ENCODE measurements around the gene ARL17B.
"Not testable (repeated sequence)": the region's sequence is repeated elsewhere in the genome, so short reads cannot be mapped to it uniquely, and the experiment has no call there.

The ARL17B gene

DNA sequence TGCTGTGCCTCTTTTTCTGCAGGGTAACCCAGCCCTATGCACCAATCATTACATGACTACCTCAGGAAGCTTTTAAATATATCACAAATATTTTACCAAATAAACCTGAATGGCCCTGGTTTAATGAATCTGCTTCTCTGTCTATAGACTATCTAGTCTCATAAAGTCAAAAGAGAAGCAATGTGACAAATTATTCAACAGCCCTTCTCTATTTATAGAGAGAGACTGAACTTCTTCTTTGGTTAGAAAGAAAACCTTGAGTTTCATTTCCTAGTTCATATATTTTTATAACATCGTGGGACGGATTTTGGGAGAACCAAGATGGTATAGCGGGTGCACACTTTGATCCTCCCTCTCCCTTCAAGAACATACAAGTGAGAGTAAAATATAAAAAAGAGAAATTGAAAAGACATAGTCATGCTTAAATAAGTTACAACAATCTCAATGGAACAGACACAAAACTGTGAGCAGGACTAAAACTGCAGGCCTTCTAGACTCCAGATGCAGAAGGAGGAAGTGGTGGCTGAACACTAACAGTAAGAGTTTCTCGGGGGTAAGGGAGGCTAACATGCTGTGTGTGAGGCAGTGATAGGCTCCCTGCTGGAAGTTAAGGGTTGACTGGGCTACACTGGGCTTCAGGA is 70.5 kb downstream of the ARL17B start:
- not testable (repeated sequence) for DNase-seq (ENCODE audit: low read depth)

DNA sequence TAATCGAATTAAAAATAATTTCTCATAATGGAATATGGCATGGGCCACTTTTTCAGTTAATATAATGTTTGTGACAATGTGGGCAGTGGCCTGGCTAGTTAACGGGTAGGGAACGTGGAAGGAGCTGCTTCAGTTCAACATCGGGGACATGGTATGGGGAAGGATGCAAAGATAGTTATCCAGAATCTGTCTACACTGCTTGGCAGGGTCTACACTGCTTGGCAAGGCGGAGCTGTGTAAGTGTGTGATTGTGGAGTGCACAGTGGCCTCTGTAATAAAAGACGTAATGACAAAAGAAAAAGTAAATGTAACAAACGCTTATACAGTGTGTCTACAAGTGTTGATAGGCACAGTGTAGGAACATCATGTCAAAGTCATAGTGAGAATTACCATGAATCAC is 74.0 kb downstream of the ARL17B start:
- DNase-seq (ENCODE audit: low read depth) = not testable (repeated sequence)

DNA sequence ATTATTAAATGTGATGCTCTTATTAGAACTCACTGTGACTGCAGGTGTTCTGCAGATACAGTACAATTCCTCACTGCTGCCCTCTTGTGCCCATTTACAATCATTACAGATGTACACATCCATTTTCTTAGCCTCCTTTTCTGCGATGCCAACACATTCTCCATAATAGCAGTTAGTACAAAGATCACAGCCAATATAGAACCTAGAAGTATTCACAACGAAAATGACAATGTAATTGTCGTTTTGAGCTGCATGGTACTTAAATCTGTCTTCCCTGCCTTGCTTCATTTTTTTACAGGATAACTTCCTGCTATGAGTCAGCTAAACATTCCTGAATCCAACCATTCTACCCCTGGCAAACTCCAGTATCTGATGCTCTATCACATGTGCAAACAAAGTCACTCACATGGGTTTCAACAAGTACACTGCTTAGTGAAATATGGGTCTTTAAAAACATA is 74.8 kb downstream of the ARL17B start:
- DNase-seq (ENCODE audit: low read depth) = peak; percentile 38

DNA sequence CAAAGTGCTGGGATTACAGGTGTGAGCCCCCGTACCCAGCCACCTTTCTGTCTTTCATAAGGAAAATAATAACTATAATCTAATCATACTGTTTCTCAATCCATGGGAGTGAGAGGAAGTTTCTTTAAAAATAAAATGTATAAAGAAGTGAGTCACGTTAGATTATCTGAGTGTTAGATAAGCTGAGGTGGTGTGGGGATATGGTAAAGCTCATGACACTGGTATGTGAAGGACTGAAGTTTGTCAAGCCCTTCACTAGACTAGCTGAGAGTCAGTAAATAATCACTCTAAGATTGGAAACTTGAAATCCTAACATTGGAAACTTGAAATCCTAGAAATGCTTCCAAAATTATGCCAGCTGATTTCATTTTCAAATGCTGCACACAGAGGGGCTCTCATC is 76.1 kb downstream of the ARL17B start:
- not testable (repeated sequence) for DNase-seq (ENCODE audit: low read depth)

DNA sequence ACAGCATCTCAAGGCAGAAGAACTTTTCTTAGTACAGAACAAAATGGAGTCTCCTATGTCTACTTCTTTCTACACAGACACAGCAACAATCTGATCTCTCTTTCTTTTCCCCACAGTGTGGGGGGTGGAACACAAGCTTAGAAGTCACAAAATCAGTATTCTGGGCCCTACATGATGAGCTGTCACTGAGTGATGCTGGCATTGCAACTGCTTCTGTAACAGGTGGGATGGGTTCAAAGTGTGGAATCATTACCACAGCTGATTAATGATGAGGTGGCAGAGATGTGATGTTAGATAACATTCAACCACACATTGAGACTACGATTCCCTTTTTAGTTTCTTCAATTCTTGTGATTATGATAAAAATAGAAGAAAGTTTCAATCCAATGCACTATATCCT is 77.1 kb downstream of the ARL17B start:
- not testable (repeated sequence) for DNase-seq (ENCODE audit: low read depth)

DNA sequence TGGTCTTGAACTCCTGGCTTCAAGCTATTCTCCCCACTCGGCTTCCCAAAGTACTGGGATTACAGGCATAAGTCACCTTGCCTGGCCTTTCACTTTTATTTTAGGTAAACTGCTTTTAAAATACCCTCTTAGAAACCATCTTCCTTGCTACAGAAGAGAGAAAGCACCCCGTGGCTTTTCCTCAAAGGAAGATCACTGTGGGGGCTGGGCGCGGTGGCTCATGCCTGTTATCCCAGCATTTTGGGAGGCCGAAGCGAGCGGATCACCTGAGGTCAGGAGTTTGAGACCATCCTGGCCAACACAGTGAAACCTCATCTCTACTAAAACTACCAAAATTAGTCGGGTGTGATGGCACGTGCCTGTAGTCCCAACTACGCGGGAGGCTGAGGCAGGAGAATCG is 78.9 kb downstream of the ARL17B start:
- not testable (repeated sequence) for DNase-seq (ENCODE audit: low read depth)

DNA sequence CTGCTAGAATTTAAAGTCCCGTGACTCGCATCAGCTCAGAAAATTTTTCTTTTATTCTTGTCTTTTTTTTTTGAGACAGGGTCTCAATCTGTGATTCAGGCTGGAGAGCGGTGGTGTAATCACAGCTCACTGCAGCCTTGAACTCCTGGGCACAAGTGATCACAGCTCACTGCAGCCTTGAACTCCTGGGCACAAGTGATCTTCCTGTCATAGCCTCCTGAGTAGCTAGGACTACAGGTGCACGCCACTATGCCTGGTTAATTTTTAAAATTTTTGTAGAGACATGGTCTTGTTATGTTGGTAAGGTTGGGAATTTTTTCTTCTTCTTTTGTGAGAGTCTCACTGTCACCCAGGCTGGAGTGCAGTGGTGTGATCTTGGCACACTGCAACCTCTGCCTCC is 80.2 kb downstream of the ARL17B start:
- DNase-seq (ENCODE audit: low read depth) = not testable (repeated sequence)

DNA sequence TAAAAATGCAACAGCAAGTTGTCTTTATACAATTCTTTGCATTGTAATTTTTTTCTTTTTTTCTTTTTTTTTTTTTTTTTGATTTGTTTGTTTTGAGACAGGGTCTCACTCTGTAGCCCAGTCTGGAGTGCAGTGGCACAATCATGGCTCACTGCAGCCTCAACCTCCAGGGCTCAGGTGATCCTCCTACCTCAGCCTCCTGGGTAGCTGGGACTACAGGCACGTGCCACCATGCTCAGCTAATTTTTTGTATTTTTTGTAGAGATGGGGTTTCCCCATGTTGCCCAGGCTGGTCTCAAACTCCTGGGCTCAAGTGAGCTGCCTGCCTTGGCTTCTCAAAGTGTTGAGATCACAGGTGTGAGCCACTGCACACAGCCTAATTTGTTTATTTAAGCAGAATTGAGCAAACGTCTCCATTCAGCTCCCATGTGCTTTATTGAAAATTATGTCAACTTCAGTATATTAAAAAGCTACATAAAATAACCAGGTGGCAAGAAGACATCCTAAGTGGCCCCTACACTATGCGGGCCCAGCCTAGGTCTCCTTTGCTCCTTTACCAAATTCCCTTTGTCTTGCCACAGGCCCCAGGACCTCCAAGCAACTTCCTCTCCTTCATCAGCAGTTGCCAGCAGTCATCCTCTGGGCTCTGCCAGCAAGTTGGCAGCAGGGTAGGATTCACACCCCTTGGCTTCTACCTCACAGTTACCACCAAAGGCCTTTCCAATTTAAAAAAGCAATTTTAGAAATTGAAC is 84.7 kb downstream of the ARL17B start:
- DNase-seq (ENCODE audit: low read depth) = not testable (repeated sequence)

DNA sequence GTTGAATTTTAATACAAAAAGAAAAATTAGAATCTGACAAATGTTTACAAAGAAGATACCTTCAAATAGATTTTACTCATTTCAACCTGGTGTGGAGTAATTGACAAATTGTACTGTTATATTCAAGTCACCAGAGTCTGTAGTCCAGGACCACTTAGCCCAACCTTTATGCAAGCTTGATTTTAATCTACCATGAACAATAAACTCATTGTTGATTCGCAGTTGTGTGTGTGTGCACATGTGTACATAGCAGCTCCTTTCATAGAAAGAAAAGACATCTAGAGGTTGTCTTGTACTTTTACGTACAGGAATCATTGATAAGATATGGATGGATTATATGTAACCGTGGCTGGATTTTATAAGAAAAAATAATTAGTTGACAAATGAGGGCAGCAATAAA is 87.3 kb downstream of the ARL17B start:
- no peak for DNase-seq (ENCODE audit: low read depth)

DNA sequence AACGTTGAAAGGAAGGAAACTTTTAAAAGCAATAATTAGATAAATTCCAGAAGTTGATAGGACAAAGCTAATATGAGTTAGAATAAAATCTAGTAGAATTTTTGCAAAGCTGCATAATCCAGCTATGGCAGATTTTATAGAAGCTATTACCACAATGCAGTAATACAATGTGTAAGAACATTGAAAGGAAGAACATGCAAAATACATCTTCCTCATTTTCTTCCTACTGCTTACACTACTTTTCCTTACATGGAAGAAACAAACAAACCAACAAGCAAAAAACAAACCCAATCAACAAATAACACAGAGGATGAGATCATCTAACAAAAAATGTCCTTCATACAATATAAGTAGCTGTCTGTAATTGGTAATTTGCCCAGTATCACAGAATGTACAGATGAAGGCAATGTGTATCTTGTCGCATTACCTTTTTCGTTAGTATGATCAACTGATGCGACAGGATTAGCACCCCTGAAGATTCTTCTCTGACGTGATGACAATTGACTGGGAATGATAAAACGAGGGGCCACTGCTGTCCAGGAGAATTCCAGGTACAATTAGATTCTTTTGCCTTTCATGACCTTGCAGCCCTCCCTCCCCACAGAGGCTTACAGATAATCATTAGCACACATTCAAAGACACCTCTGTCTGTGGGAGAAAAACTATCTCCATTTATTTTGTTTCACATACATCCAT is 87.9 kb downstream of the ARL17B start:
- DNase-seq (ENCODE audit: low read depth) = no peak

DNA sequence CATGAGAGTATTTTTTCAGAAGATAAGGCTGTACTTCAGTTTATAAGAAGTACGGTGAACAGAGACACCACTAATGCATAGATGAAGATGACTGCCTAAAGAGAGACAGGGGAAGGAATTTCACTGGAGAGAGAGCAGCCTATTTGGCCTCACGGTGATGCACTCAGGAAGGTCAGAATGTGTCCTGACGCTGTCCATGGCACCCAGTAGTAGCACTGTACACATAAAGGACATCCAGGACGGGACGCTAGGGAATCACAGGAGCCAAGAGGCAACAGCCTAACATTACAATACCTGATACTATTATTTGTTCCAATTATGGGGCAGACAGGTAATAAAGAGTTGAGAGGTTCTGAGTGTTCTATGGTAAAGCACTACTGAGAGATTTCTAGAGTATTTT is 91.5 kb downstream of the ARL17B start:
- no peak for DNase-seq (ENCODE audit: low read depth)

DNA sequence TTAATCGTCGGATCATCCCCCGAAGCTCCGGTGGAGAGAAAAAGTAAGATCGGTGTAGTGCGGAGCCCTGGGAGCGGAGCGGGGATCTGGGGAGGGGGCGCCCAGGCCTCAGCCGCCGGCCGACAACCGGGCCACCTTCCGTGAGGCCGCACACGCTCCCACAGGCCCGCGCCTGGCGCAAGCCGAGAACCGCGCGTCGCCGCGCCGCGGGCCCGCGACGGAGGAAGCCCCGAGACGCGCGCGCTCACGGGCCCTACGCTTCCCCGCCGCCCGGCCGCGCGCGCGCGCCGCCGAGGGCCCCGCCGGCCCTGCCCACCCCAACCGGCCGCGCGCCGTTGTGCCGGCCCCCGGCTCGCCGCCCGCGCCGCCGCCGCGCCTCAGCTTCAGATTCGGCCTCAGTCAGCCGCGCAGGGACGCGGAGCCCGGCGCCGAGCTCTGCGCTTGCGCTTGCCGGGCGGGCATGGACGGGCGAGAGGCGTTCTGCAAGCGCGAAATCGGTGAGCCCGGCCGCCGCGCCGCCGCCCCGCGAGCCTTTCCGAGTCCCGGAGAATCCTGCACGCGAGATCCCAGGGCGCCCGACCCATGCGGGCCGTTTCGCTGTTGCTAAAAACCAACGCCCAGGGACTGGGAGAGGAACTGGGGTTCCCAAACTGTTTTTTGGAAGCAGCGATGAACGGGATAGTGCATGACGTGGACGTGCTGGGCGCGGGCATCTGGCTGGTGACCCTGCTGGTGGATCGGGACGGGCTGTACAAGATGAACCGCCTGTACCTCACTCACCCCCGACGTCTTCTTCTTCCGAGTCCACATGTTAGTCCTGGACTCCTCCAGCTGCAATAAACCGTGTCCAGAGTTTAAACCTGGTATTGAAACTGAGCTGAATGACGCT is 94.7 kb downstream of the ARL17B start:
- DNase-seq (ENCODE audit: low read depth) = peak; percentile 82

DNA sequence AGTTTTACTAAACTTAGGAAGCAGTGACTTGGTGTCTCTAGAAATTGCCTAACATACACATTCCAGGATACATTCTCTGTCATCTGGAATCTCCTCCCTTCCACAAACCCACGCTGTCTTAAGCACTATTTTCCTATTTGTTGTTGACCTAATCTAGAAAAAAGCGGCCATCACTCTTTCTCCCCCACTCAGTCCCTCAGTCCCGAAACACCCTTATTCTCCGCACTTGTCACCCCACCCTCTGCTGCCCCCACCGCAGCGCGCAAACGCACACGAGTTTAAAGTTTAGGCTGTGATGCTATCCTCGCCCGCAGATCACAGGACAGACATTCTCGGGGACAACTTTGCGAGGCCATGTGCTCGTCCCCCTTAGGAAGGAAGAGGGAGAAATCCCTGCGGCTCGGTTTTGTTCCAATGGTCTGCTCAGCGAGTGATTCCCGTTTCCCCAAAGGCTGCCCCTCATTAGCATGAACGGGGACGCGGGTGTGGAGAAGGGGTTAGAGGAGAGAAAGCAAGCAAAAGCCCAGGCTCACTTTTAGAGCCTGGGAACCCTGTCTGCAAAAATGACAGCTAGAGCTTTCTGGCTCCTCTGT is 95.4 kb downstream of the ARL17B start:
- peak; percentile 34 for DNase-seq (ENCODE audit: low read depth)

DNA sequence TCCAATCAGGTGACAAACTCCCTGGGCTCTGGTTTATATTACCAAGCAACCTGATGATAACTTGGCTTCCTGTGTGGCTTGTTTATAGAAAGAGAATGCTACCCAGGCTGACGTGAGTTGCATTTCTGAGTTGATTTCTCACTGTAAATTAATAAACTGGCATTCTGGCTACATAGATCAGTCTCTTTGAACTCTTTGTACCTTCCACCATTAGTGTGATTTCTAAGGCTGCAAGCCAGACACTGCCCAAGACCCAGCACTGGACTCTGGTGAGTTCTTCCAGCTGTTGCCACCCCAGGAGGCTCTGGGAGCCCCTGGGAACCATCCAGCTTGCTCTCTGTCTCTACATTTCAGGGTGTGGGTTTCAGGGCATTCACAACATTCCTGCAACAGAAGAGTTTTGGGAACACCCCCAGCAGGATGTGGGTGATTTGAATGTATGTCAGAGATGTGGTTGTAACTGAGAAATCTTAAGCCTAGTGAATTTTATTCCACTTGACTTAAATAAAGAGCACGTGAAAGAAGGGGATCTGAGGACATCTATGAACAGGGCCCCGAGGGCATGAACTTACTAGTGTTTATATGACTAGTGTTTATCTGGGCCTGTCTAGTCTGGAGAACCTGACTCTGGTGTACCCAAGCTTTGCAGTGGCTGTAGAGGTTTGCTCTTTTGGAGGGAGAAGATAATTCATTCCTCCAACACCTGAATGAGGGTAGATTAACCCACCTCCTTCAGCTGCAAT is 96.9 kb downstream of the ARL17B start:
- peak; percentile 63 for DNase-seq (ENCODE audit: low read depth)

DNA sequence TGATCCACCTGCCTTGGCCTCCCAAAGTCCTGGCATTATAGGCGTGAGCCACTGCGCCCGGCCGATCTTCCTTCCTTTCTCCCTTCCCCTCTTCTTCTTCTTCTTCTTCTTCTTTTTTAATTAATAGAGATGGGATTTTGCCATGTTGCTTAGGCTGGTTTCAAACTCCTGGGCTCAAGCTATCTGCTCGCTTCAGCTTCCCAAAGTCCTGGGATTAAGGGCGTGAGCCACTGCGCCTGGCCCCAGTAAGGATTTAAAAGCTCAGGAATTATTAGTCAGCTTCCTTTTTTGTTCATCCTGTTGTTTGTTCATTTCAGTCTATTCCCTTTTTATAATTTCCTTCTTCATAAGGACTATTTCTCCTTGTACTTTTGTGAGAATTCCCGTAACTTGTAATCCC is 99.3 kb downstream of the ARL17B start:
- DNase-seq (ENCODE audit: low read depth) = no peak

DNA sequence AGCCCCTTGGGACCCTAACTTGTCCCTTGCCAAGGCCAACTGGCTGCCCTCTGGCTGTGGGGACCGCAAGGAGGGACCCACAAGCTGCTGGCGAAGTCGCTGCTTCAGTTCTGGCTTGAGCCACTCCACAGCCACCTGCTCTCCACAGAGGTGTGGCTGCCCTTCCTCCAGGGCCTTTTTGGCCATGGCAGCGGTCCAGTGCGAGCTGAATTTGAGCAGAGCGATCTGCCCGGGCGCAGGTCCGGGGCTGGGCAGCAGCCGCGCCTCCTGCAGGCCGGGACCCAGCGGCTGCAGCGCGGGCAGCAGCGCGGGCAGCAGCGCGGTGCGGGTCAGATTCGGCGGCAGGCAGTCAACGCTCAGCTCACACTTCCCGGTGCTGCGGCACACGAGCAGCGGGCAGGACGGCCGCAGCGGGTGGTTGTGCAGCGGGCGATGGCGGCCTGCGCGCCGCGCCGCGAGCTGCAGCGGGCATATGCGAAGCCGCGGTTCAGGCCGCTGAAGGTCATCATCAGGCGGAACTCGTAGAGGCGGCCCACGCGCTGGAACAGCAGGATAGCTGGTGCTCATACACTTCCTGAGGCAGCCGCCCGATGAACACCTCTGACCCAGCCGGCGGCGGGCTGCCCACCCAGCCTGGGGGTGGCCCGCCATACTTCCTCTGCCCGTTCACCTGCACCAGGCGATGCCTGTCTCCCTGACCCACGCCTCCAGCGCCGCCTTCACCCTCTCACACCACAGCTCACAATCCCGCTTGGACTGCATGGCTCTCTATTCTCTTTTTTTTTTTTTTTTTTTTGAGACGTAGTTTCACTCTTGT is 101.5 kb downstream of the ARL17B start:
- DNase-seq (ENCODE audit: low read depth) = not testable (repeated sequence)

DNA sequence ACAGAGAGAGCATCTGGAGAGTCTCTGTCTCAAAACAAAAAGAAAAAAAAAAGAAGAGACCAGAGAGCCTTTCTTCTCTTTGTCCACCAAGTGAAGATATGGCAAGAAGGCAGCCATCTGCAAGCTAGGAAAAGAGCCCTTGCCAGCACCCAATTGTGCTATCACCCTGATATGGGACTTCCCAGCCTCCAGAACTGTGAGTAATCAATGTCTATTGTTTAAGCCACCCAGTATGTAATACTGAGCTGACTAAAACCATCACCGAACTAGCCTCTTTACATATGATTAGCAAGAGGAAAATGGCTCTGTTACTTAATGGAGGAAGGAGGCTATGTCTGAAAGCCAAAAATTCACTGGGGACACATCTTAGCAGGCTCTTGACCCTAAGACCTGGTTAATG is 105.2 kb downstream of the ARL17B start:
- DNase-seq (ENCODE audit: low read depth) = not testable (repeated sequence)

DNA sequence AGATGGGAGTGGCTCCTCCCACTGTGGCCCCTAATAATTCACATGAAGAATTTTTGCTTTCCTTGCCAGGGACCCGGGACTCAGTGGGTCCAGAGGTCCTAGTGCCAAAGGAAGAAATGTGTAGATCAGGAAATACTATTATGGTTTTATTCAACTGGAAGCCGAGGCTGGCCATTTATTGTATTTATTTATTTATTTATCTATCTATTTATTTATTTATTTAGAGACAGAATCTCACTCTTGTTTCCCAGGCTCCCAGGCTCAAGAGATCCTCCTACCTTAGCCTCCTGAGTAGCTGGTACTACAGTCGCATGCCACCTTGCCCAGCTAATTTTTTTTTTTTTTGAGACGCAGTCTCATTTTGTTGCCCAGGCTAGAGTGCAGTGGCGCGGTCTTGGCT is 107.4 kb downstream of the ARL17B start:
- not testable (repeated sequence) for DNase-seq (ENCODE audit: low read depth)

DNA sequence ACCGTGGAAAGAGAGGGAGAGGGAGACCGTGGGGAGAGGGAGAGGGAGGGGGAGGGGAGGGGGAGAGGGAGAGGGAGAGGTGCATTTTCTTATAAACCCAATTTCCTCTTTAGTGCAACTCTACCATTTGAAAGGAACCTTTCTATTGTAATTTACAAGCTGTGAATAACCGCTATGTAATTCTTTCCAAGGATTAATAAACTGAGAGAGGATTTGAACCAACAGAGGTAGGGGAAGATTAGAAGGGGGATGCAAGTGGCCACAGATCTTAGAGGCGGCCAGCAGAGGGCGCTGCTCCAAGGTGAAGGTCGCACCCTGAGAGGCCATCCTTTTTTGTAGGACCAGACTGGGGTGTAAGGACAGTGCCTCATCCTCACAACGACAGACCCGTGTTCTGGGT is 107.8 kb downstream of the ARL17B start:
- peak; percentile 16 for DNase-seq (ENCODE audit: low read depth)

DNA sequence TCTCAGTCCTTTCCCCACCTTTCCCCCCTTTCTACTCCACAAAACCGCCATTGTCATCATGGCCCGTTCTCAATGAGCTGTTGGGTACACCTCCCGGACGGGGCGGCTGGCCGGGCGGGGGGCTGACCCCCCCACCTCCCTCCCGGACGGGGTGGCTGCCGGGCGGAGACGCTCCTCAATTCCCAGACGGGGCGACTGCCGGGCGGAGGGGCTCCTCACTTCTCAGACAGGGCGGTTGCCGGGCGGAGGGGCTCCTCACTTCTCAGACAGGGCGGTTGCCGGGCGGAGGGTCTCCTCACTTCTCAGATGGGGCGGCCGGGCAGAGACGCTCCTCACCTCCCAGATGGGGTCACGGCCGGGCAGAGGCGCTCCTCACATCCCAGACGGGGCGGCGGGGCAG is 108.8 kb downstream of the ARL17B start:
- not testable (repeated sequence) for DNase-seq (ENCODE audit: low read depth)

Measured in fibroblast of gingiva (primary cell).